Fibroblast of lung (primary cell): ENCODE data around the gene TAF10.

Experiments
- EZH2 ChIP-seq: IDR thresholded peaks from 2 replicates; pipeline ENCODE4 v1.5.1; 2012; ENCODE audit warnings: low read length, control low read depth, mild to moderate bottlenecking; ENCODE audit errors: missing control alignments
- TF ChIP-seq, protein P1 (sequence below), 2 donors: IDR thresholded peaks in 1 of 2; conservative IDR thresholded peaks in 1 of 2; 1 replicate in 1 of 2; 2 replicates in 1 of 2; pipeline ENCODE4 v1.5.1; 2011 to 2012; ENCODE audit warnings: low read length in 2 of 2, control low read depth in 1 of 2, inconsistent platforms in 1 of 2, low read depth in 1 of 2, mild to moderate bottlenecking in 1 of 2

DNA sequence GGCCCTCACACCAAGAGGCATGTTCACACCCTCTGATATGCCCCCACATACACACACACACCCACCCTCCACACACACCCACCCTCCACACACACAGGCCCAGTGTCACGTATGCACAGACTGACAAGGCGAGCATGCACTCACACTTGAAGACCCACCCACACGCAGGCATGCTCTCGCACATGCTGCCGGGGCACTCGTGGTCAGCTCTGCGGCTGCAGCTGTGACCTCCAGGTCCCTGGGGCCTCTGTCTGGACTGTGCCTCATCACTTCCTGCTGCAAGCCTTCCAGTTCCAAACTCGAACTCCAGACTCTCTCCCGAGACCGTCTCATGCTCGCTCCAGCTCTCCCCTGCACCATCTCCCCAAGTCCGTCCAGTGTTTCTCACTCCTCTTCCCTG is 34.1 kb upstream of the TAF10 start:
- TF ChIP-seq, protein P1, sequence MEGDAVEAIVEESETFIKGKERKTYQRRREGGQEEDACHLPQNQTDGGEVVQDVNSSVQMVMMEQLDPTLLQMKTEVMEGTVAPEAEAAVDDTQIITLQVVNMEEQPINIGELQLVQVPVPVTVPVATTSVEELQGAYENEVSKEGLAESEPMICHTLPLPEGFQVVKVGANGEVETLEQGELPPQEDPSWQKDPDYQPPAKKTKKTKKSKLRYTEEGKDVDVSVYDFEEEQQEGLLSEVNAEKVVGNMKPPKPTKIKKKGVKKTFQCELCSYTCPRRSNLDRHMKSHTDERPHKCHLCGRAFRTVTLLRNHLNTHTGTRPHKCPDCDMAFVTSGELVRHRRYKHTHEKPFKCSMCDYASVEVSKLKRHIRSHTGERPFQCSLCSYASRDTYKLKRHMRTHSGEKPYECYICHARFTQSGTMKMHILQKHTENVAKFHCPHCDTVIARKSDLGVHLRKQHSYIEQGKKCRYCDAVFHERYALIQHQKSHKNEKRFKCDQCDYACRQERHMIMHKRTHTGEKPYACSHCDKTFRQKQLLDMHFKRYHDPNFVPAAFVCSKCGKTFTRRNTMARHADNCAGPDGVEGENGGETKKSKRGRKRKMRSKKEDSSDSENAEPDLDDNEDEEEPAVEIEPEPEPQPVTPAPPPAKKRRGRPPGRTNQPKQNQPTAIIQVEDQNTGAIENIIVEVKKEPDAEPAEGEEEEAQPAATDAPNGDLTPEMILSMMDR (conservative IDR thresholded peaks at IDR 0.05 in 1 of 2, IDR thresholded peaks at IDR 0.05 in 1 of 2; ENCODE audit: low read depth in 1 of 2, low read length in 2 of 2): no peak
- TF ChIP-seq EZH2: no peak
